GM23248 (cell line): Measurements from ENCODE around the gene FMN2. TPM values are rescaled to one million over a fixed set of nuclear protein-coding genes. Genes with fewer than 3 reads are reported as not detected.

Source experiments
- DNase-seq: peaks from one replicate; pipeline ENCODE4 v3.0.0-alpha.2; 2015
- H2AFZ ChIP-seq: fragments of 200-600 bp; sonication (generic); 2 replicates; pipeline ENCODE4 v1.6.1; 2016; ENCODE audit warnings: antibody characterized with exemption
- H3F3A ChIP-seq: fragments of 200-600 bp; sonication (generic); 2 replicates; pipeline ENCODE4 v1.6.1; 2016; ENCODE audit warnings: mild to moderate bottlenecking, antibody characterized with exemption, mixed run types; ENCODE audit not compliant: insufficient read depth
- H3K27ac ChIP-seq: fragments of 200-600 bp; sonication (generic); 2 replicates; pipeline ENCODE4 v1.5.1; 2016; ENCODE audit warnings: mild to moderate bottlenecking
- H3K27me3 ChIP-seq: fragments of 200-600 bp; sonication (generic); replicated peaks from 2 replicates; pipeline ENCODE4 v1.6.1; 2016; ENCODE audit warnings: mild to moderate bottlenecking; ENCODE audit not compliant: insufficient read depth
- H3K36me3 ChIP-seq: fragments of 200-600 bp; sonication (generic); 2 replicates; pipeline ENCODE4 v1.6.1; 2016; ENCODE audit warnings: low read depth, mild to moderate bottlenecking
- H3K4me1 ChIP-seq: fragments of 200-600 bp; sonication (generic); 2 replicates; pipeline ENCODE4 v1.6.1; 2016; ENCODE audit warnings: mild to moderate bottlenecking; ENCODE audit not compliant: insufficient read depth
- H3K4me2 ChIP-seq: fragments of 200-600 bp; sonication (generic); one replicate; pipeline ENCODE4 v1.6.1; 2016; ENCODE audit warnings: mild to moderate bottlenecking; ENCODE audit not compliant: unreplicated experiment
- H3K4me3 ChIP-seq: fragments of 200-600 bp; sonication (generic); 2 replicates; pipeline ENCODE4 v1.5.1; 2016; ENCODE audit warnings: mild to moderate bottlenecking
- H3K79me2 ChIP-seq: fragments of 200-600 bp; sonication (generic); 2 replicates; pipeline ENCODE4 v1.6.1; 2016; ENCODE audit warnings: mild to moderate bottlenecking; ENCODE audit not compliant: insufficient read depth
- H3K9ac ChIP-seq: fragments of 200-600 bp; sonication (generic); 2 replicates; pipeline ENCODE4 v1.6.1; 2016; ENCODE audit warnings: mild to moderate bottlenecking
- H3K9me2 ChIP-seq: fragments of 200-600 bp; sonication (generic); 2 replicates; pipeline ENCODE4 v1.6.1; 2016; ENCODE audit warnings: mixed run types, mild to moderate bottlenecking, moderate library complexity; ENCODE audit not compliant: insufficient read depth
- H3K9me3 ChIP-seq: fragments of 200-600 bp; sonication (generic); one replicate; pipeline ENCODE4 v1.6.1; 2017; ENCODE audit warnings: low read depth
- H4K20me1 ChIP-seq: fragments of 200-600 bp; sonication (generic); 2 replicates; pipeline ENCODE4 v1.6.0; 2016; ENCODE audit not compliant: insufficient read depth
- EZH2 ChIP-seq: fragments of 200-600 bp; sonication (generic); IDR thresholded peaks from 2 replicates; pipeline ENCODE4 v1.6.1; 2018; ENCODE audit warnings: antibody characterized with exemption, mild to moderate bottlenecking; ENCODE audit not compliant: insufficient read depth, poor library complexity, severe bottlenecking
- EZH2phosphoT487 ChIP-seq: fragments of 200-600 bp; sonication (generic); IDR thresholded peaks from 2 replicates; pipeline ENCODE4 v1.6.1; 2018; ENCODE audit warnings: antibody characterized with exemption, moderate library complexity, mild to moderate bottlenecking, low read depth; ENCODE audit not compliant: insufficient read depth
- WGBS, 2 experiments: methylation state at CpG; one replicate each; pipeline ENCODE4 v1.1.6; 2015 to 2017; ENCODE audit warnings: low lambda C conversion rate in 2 of 2, low coverage in 1 of 2; ENCODE audit errors: missing lambda C conversion rate in 2 of 2; 5-methylcytosine and 5-hydroxymethylcytosine counted together
- in situ Hi-C: fragments of 300-500 bp; cut with MboI; formaldehyde crosslinking; loops from 2 replicates; pipeline ENCODE4 v1.15.0; 2020
- polyA plus RNA-seq: library from polyadenylated mRNA; unstranded; fragments of >200 nt; fragmentation: Nextera tagmentation; extraction: Ambion mirVana; gene quantifications from 2 replicates; pipeline ENCODE4 v1.2.1, GENCODE V29; 2016
- total RNA-seq: library from RNA; depleted of rRNA; stranded (reverse); fragments of >200 nt; shearing (Covaris generic); gene quantifications from 2 replicates; pipeline ENCODE4 v1.2.3, GENCODE V29; 2014

The FMN2 gene
- total and polyA plus RNA-seq, 2 experiments from 2014 or later: 78.2 to 114 TPM

- in situ Hi-C loops: no loop called here
- H3K9me2 ChIP-seq: no peaks in the 10 kb centered on the region
- H3K4me3 ChIP-seq: no peak overlapping the region
- no peak overlapping the region for H2AFZ ChIP-seq
- no peak overlapping the region for H3K4me2 ChIP-seq
- peaks cover 23% of the 10 kb centered on the region; the same call in 1 of the 2 replicates for H3F3A ChIP-seq
- no peaks in the 10 kb centered on the region for H3K27me3 ChIP-seq
- no peaks in the 10 kb centered on the region for H4K20me1 ChIP-seq
- H3K9ac ChIP-seq: no peak overlapping the region
- peaks cover 56% of the 10 kb centered on the region for H3K36me3 ChIP-seq
- TF ChIP-seq EZH2phosphoT487 (no peak), EZH2 (no peak)
- 0 out of 2 replicates have a peak, but pooled peaks cover 9% of the 10 kb centered on the region for H3K79me2 ChIP-seq
- H3K4me1 ChIP-seq: no peaks in the 10 kb centered on the region
- no peaks in the 10 kb centered on the region for H3K9me3 ChIP-seq
- 97 to 98% methylated on average over 3 of the region's 3 CpGs for WGBS, 2 experiments
- DNase-seq: no peak
- no peak overlapping the region for H3K27ac ChIP-seq
These were observed 272.2 kb downstream of the FMN2 start for GRCh38 chr1:240363914-240364313.

- Histone ChIP-seq H3F3A (peaks cover 22% of the 10 kb centered on the region; the same call in 1 of the 2 replicates), H3K27ac (no peak overlapping the region), H3K9me3 (no peaks in the 10 kb centered on the region), H3K4me1 (no peaks in the 10 kb centered on the region), H2AFZ (no peak overlapping the region), H3K27me3 (no peaks in the 10 kb centered on the region), H3K9me2 (no peaks in the 10 kb centered on the region), H3K36me3 (peaks cover 47% of the 10 kb centered on the region), H4K20me1 (no peaks in the 10 kb centered on the region), H3K9ac (no peak overlapping the region), H3K4me2 (no peak overlapping the region), H3K79me2 (0 out of 2 replicates have a peak, but pooled peaks cover 14% of the 10 kb centered on the region), H3K4me3 (no peak overlapping the region)
- 92 to 94% methylated on average over 9 of the region's 9 CpGs for WGBS, 2 experiments
- in situ Hi-C loops: no loop called here
- TF ChIP-seq EZH2 (no peak), EZH2phosphoT487 (no peak)
- no peak for DNase-seq
These were observed 275.0 kb downstream of the FMN2 start for GRCh38 chr1:240366636-240367035.

GRCh38 chr1:240385551-240385950, 293.9 kb downstream of the FMN2 start:
- in situ Hi-C loops: no loop called here
- H3K36me3 ChIP-seq: peaks cover 45% of the 10 kb centered on the region

GRCh38 chr1:240385985-240386978, 294.6 kb downstream of the FMN2 start:
- peaks cover 50% of the 10 kb centered on the region for H3F3A ChIP-seq
- in situ Hi-C loops: no loop called here
- peak; percentile 94 for DNase-seq
- H3K4me1 ChIP-seq: peaks cover 39% of the 10 kb centered on the region
- no peaks in the 10 kb centered on the region for H4K20me1 ChIP-seq
- no peak overlapping the region for H2AFZ ChIP-seq
- peak overlapping the region; percentile 84 for H3K27ac ChIP-seq
- peak overlapping the region; percentile 48 for H3K9ac ChIP-seq
- H3K79me2 ChIP-seq: peaks cover 4% of the 10 kb centered on the region
- H3K9me2 ChIP-seq: no peaks in the 10 kb centered on the region
- H3K27me3 ChIP-seq: no peaks in the 10 kb centered on the region
- H3K4me2 ChIP-seq: peak overlapping the region; percentile 31
- TF ChIP-seq EZH2 (no peak), EZH2phosphoT487 (no peak)
- H3K36me3 ChIP-seq: peaks cover 38% of the 10 kb centered on the region
- H3K4me3 ChIP-seq: no peak overlapping the region
- peaks cover 4% of the 10 kb centered on the region for H3K9me3 ChIP-seq
- 6% methylated on average over 7 of the region's 7 CpGs for WGBS, 2 experiments

More at GRCh38 chr1:240385551-240385950, 293.9 kb downstream of the FMN2 start:
- H3K9me3 ChIP-seq: peaks cover 4% of the 10 kb centered on the region
- peaks cover 31% of the 10 kb centered on the region for H3K4me1 ChIP-seq
- H2AFZ ChIP-seq: no peak overlapping the region
- no peaks in the 10 kb centered on the region for H3K27me3 ChIP-seq
- no peak for DNase-seq
- H3K4me2 ChIP-seq: peak overlapping the region; percentile 31
- no peak overlapping the region for H3K4me3 ChIP-seq
- peaks cover 49% of the 10 kb centered on the region for H3F3A ChIP-seq
- no peaks in the 10 kb centered on the region for H3K9me2 ChIP-seq
- WGBS, 2 experiments: 91 to 95% methylated on average over 5 of the region's 5 CpGs
- no peaks in the 10 kb centered on the region for H4K20me1 ChIP-seq
- H3K79me2 ChIP-seq: peaks cover 4% of the 10 kb centered on the region
- peak overlapping the region; percentile 9; the same call in 1 of the 2 replicates for H3K9ac ChIP-seq
- peak overlapping the region; percentile 84 for H3K27ac ChIP-seq
- TF ChIP-seq EZH2 (no peak), EZH2phosphoT487 (no peak)
